Measurements from ENCODE around the gene LYST.

DNA sequence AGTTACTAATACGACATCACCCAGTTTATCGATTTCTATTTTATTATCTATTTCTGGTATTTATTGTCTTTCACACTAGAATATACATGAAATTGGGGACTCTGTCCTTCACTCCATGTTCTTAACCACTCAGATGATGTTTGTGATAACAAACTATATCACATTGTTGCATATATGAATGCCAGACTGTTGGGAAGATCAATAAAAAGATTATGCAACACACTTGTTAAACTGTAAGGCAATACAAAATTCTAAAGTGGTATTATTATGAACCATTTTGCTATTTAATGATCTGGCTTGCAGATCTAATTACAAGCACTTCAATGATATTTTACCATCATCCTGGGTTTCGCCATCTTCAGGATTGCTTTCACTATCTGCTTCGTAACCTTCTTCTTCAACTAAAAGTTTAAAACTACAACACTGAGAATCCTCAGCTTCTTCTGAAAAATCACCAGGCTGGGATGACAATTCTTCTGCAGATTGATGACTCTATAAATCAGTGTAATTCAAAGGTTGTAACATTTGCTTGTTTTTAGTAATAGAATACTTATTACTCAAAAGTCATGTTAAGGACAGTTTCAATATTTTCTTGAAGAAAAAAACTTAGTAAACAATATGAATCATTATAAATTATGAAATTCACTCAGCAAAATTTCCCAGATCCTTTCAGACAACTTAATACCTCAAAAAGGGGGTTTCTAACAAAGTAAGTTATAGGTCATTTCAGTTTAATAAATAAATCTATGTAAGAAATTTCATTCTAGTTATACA lies 63.9 kb downstream of the LYST start:
- TF ChIP-seq, protein P1, sequence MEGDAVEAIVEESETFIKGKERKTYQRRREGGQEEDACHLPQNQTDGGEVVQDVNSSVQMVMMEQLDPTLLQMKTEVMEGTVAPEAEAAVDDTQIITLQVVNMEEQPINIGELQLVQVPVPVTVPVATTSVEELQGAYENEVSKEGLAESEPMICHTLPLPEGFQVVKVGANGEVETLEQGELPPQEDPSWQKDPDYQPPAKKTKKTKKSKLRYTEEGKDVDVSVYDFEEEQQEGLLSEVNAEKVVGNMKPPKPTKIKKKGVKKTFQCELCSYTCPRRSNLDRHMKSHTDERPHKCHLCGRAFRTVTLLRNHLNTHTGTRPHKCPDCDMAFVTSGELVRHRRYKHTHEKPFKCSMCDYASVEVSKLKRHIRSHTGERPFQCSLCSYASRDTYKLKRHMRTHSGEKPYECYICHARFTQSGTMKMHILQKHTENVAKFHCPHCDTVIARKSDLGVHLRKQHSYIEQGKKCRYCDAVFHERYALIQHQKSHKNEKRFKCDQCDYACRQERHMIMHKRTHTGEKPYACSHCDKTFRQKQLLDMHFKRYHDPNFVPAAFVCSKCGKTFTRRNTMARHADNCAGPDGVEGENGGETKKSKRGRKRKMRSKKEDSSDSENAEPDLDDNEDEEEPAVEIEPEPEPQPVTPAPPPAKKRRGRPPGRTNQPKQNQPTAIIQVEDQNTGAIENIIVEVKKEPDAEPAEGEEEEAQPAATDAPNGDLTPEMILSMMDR (IDR thresholded peaks at IDR 0.05 in 8 of 11, conservative IDR thresholded peaks at IDR 0.05 in 3 of 11): no peak
- TF ChIP-seq POLR2A (IDR thresholded peaks at IDR 0.05): no peak

Measured in spleen (tissue), 7 donors.